Left hindlimb (tissue), 1 donor: ENCODE data around the gene FAM89B.

Experiments used
- DNase-seq: peaks from one replicate; pipeline ENCODE4 v3.0.0-alpha.2; 2018

The FAM89B gene

DNA sequence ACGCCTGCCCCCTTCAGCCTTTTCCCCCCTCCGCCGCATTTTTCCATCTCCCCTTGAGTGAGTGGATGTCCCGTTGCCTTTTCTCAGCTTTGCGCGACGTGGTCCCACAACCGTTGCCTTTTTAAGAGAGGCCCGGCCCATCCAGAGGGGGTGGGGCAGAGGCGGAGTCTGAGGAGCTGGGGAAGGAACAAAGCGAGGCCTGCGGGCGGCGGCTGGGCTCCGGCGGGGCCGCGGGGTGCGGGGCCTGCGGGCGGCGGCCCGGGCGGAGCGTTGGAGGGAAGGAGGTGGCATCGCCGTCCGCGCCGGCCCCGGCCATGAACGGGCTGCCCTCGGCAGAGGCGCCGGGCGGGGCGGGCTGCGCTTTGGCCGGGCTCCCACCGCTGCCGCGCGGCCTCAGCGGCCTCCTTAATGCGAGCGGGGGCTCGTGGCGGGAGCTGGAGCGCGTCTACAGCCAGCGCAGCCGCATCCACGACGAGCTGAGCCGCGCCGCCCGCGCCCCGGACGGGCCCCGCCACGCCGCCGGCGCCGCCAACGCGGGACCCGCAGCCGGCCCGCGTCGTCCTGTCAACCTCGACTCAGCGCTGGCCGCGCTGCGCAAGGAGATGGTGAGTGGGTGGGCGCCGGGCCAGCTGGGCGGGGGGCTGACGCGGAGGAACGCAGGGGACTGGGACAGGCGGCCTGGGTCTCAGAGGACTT, at the start of gene FAM89B:
Gene FAM89B (plus strand): TSS at position 183 of the 696 bp plus-strand sequence. CDS start 132 bp downstream, at position 315.
- peak; percentile 95 for DNase-seq

DNA sequence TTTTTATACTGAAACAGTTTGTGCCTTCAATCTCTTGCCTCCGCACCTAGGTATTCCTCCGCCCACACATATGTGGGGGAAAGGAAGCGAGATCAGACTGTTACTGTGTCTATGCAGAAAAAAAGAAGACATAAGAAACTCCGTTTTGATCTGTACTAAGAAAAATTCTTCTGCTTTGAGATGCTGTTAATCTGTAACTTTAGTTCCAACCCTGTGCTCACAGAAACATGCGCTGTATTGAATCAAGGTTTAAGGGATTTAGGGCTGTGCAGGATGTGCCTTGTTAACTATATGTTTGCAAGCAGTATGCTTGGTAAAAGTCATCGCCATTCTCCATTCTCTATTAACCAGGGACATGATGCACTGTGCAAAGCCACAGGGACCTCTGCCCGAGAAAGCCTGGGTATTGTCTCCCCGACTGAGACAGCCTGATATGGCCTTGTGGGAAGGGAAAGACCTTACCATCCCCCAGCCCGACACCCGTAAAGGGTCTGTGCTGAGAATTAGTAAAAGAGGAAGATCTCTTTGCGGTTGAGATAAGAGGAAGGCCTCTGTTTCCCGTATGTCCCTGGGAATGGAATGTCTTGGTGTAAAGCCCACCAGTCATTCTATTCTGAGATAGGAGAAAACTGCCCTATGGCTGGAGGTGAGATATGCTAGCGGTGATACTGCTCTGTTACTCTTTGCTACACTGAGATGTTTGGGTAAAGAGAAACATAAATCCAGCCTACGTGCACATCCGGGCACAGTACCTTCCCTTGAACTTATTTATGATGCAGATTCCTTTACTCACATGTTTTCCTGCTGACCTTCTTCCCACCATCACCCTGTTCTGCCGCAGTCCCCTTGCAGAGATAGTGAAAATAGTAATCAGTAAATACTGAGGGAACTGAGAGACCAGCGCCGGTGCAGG, 49.4 kb upstream of the FAM89B start:
- peak; percentile 23 for DNase-seq

DNA sequence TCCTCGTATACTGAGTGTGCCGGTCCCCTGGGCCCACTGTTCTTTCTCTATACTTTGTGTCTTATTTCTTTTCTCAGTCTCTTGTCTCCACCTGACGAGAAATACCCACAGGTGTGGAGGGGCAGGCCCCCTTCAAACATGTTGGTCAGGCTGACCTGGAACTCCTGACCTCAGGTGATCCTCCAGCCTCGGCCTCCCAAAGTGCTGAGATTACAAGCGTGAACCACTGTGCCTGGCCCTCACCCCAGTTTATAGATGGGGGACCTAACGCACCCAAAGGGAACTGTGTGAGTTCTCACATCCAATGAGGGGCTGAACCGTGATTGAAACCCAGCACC, 48.7 kb upstream of the FAM89B start:
- peak; percentile 35 for DNase-seq

- DNase-seq: peak; percentile 58
Observed at GRCh38 chr11:65524014-65524740, 48.2 kb upstream of the FAM89B start.

GRCh38 chr11:65524741-65525545, 47.4 kb upstream of the FAM89B start, which contains the start of gene SCYL1:
Gene SCYL1, plus strand, starts transcription at chr11:65525083. Its CDS starts 71 bp downstream, at chr11:65525154.
- DNase-seq: peak; percentile 94

GRCh38 chr11:65525546-65526480, 46.5 kb upstream of the FAM89B start:
- DNase-seq: peak; percentile 31

GRCh38 chr11:65526744-65527143, 45.6 kb upstream of the FAM89B start:
- peak; percentile 29 for DNase-seq

DNA sequence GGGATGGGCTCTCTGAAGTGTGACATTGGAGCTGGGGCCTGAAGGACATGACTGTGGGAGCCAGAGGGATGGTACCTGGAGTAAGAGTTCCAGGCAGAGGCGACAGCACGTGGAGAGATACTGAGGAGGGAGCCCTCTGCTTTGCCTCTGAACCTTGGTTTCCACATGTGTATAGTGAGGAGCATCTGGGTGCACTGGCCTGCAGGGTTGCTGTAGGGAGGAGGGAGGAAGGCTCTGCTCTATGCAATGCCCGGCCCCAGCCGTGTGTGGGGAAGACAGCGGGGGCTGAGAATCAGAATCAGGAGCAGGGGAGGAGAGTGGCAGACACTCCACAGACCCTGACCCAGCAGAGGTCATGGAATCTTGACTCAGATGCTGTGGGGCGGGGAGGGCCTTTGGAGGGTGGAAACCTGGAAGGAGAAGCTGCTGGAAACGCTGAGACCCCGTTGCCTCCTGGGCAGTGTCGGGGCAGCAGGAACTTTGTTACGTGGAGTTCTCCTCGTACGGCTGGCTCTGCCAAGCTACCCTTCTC, 43.5 kb upstream of the FAM89B start:
- DNase-seq: no peak

GRCh38 chr11:65529475-65530156, 42.7 kb upstream of the FAM89B start:
- DNase-seq: no peak

GRCh38 chr11:65530157-65530496, 42.2 kb upstream of the FAM89B start:
- no peak for DNase-seq

- no peak for DNase-seq
Observed at GRCh38 chr11:65532388-65533064, 39.8 kb upstream of the FAM89B start.

DNA sequence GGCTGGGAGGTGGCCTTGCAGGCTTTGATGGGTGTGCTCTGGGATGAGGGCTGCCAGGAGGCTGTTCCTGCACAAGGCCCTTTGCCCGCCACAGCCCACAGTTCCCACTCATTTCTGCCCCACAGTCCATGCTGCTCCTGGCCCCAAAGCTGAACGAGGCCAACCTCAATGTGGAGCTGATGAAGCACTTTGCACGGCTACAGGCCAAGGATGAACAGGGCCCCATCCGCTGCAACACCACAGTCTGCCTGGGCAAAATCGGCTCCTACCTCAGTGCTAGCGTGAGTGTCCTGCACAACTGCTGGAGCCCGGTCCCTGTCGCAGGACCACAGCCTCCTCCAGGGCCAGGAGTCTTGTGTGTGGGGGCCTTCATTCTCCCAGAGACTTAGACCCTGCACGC, 37.2 kb upstream of the FAM89B start:
- DNase-seq: no peak

- DNase-seq: no peak
Observed at GRCh38 chr11:65536412-65537295, 35.7 kb upstream of the FAM89B start.

DNA sequence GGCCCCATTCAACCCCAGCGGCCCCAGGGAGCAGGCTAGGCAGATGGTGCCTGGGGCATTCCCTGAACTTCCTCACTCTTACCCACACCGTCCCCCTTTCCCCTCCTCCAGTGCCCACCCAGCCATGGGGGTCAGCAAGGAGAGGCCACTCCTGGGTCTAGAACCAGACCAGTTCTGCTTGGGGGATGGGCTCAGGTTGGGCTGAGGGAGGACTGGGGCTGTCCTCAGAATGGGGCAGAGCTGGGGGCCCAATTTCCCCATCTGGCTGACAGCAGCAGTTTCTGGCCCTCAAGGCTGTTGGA, 35.1 kb upstream of the FAM89B start:
- DNase-seq: no peak

- no peak for DNase-seq
Observed at GRCh38 chr11:65537620-65538231, 34.6 kb upstream of the FAM89B start.

GRCh38 chr11:65538232-65538914, 34.0 kb upstream of the FAM89B start:
- DNase-seq: no peak

GRCh38 chr11:65538915-65539743, 33.2 kb upstream of the FAM89B start:
- peak; percentile 52 for DNase-seq
